PC-3 (cell line): Measurements from ENCODE around the gene HSD17B12. TPM values are rescaled to one million over a fixed set of nuclear protein-coding genes. Genes with fewer than 3 reads are reported as not detected.
A peak's percentile ranks its signal among the peaks of the same experiment; 100 is the strongest.

Experiments used
- ATAC-seq: fragments of 200-7000 bp; cut with Tn5 transposase; 2 replicates; pipeline ENCODE4 v1.9.1; 2020; ENCODE audit warnings: mild to moderate bottlenecking, moderate library complexity
- BruUV-seq: library from RNA; stranded (reverse); fragments of 400-500 nt; replicated peaks from 2 replicates; lab custom pipeline; 2021; lab: Mats Ljungman, UMichigan
- CTCF ChIA-PET: fragments of 300-600 bp; sonication (Branson Sonifier 250); formaldehyde crosslinking; loops from one replicate; lab custom pipeline; 2022; ENCODE audit warnings: antibody characterized with exemption; lab: Charles Lee
- POLR2A ChIA-PET: fragments of 300-600 bp; sonication (Branson Sonifier 250); formaldehyde crosslinking; loops from one replicate; lab custom pipeline; 2022; ENCODE audit warnings: antibody characterized with exemption; ENCODE audit not compliant: unreplicated experiment; lab: Charles Lee
- DNase-seq: peaks from one replicate; pipeline ENCODE4 v3.0.0-alpha.2; 2015
- H2AFZ ChIP-seq: fragments of 300-600 bp; sonication (generic); 2 replicates; pipeline ENCODE4 v1.6.0; 2016; ENCODE audit warnings: antibody characterized with exemption, low read length
- H3F3A ChIP-seq: fragments of 300-600 bp; sonication (generic); one replicate; pipeline ENCODE4 v1.6.0; 2017; ENCODE audit warnings: antibody characterized with exemption, low read length, control low read depth, mild to moderate bottlenecking; ENCODE audit not compliant: unreplicated experiment
- H3K27ac ChIP-seq: fragments of 300-600 bp; sonication (generic); 2 replicates; pipeline ENCODE4 v1.5.1; 2016; ENCODE audit warnings: mild to moderate bottlenecking, low read length
- H3K27me3 ChIP-seq: fragments of 300-600 bp; sonication (generic); 2 replicates; pipeline ENCODE4 v1.6.1; 2016; ENCODE audit warnings: low read length, mixed read lengths
- H3K36me3 ChIP-seq: fragments of 300-600 bp; sonication (generic); 2 replicates; pipeline ENCODE4 v1.6.1; 2016; ENCODE audit warnings: low read depth, mixed run types, low read length, mixed read lengths
- H3K4me1 ChIP-seq: fragments of 300-600 bp; sonication (generic); 2 replicates; pipeline ENCODE4 v1.5.1; 2016; ENCODE audit warnings: low read length; ENCODE audit not compliant: insufficient read depth
- H3K4me2 ChIP-seq: fragments of 300-600 bp; sonication (generic); 2 replicates; pipeline ENCODE4 v1.6.0; 2016; ENCODE audit warnings: low read length
- H3K4me3 ChIP-seq: fragments of 300-600 bp; sonication (generic); 2 replicates; pipeline ENCODE4 v1.5.1; 2016; ENCODE audit warnings: mild to moderate bottlenecking, low read length, mixed read lengths
- H3K79me2 ChIP-seq: fragments of 300-600 bp; sonication (generic); 2 replicates; pipeline ENCODE4 v1.6.1; 2017; ENCODE audit warnings: low read length, mixed read lengths
- H3K9ac ChIP-seq: fragments of 300-600 bp; sonication (generic); 2 replicates; pipeline ENCODE4 v1.6.0; 2016; ENCODE audit warnings: mild to moderate bottlenecking, low read length
- H3K9me2 ChIP-seq: fragments of 300-600 bp; sonication (generic); replicated peaks from 2 replicates; pipeline ENCODE4 v1.6.1; 2016; ENCODE audit warnings: mixed run types, low read length, mixed read lengths
- H3K9me3 ChIP-seq: fragments of 300-600 bp; sonication (generic); 2 replicates; pipeline ENCODE4 v1.6.1; 2016; ENCODE audit warnings: low read length, mixed read lengths
- H4K20me1 ChIP-seq: fragments of 300-600 bp; sonication (generic); 2 replicates; pipeline ENCODE4 v1.6.1; 2016; ENCODE audit warnings: low read length, mixed read lengths
- CTCF ChIP-seq: fragments of 300-600 bp; sonication (generic); conservative IDR thresholded peaks from 2 replicates; pipeline ENCODE4 v1.5.1; 2017; ENCODE audit warnings: antibody characterized with exemption, low read depth, mild to moderate bottlenecking, low read length
- EZH2 ChIP-seq: fragments of 300-600 bp; sonication (generic); IDR thresholded peaks from one replicate; pipeline ENCODE4 v1.6.1; 2017; ENCODE audit warnings: antibody characterized with exemption, mild to moderate bottlenecking, low read length; ENCODE audit not compliant: unreplicated experiment
- EZH2phosphoT487 ChIP-seq: fragments of 300-600 bp; sonication (generic); IDR thresholded peaks from 2 replicates; pipeline ENCODE4 v1.6.1; 2018; ENCODE audit warnings: mild to moderate bottlenecking, antibody characterized with exemption, low read length, borderline replicate concordance
- intact Hi-C: fragments of 100-400 bp; cut with micrococcal nuclease; formaldehyde crosslinking; loops from 2 replicates; pipeline ENCODE4 v1.9.0; 2023
- total RNA-seq: library from RNA; depleted of rRNA; stranded (reverse); fragments of >200 nt; gene quantifications from 2 replicates; pipeline ENCODE4 v1.2.3, GENCODE V29; 2014

HSD17B12 gene
- total RNA-seq, 1 experiment from 2014 or later, result 77.6 TPM

GRCh38 chr11:43737201-43737590, 56.7 kb downstream of the HSD17B12 start:
- Histone ChIP-seq H3K9ac (peak overlapping the region; percentile 79), H3K4me1 (peaks cover 47% of the 10 kb centered on the region), H3K27me3 (no peaks in the 10 kb centered on the region), H3K9me2 (no peaks in the 10 kb centered on the region), H4K20me1 (0 out of 2 replicates have a peak, but pooled peaks cover 3% of the 10 kb centered on the region), H3K27ac (peak overlapping the region; percentile 93), H3K4me3 (peak overlapping the region; percentile 3; the same call in 1 of the 2 replicates), H3K4me2 (peak overlapping the region; percentile 75), H3K9me3 (no peaks in the 10 kb centered on the region), H2AFZ (no peak overlapping the region), H3K79me2 (peaks cover 61% of the 10 kb centered on the region), H3F3A (no peaks in the 10 kb centered on the region), H3K36me3 (peaks cover 10% of the 10 kb centered on the region; the same call in 1 of the 2 replicates)
- ChIA-PET POLR2A (interaction anchor here (0.6 to 0.9 kb wide), 3 partner anchors 57 to 232 kb away, joined by 3 to 4 read pairs (median 3); partner anchors contain the start of gene HSD17B12), CTCF (interaction anchor here (0.6 to 0.7 kb wide), 2 partner anchors 19 to 57 kb away, joined by 3 read pairs; partner anchors contain the start of gene HSD17B12)
- DNase-seq, result no peak
- intact Hi-C loops, result loop anchor here (2.0 to 5.0 kb wide), 3 partner anchors 24 to 160 kb away; partner anchors contain the start of gene HSD17B12
- ATAC-seq, result no peak
- BruUV-seq, result no TSS peak
- no peak for TF ChIP-seq EZH2phosphoT487
- no peak for TF ChIP-seq EZH2
- TF ChIP-seq CTCF, result no peak

- BruUV-seq, result no TSS peak
- Histone ChIP-seq H4K20me1 (0 out of 2 replicates have a peak, but pooled peaks cover 3% of the 10 kb centered on the region), H3K27ac (peak overlapping the region; percentile 85), H3K4me3 (peak overlapping the region; percentile 54), H3K9me3 (no peaks in the 10 kb centered on the region), H3K9me2 (no peaks in the 10 kb centered on the region), H3F3A (no peaks in the 10 kb centered on the region), H2AFZ (no peak overlapping the region), H3K79me2 (peaks cover 49% of the 10 kb centered on the region), H3K4me2 (peak overlapping the region; percentile 86), H3K27me3 (no peaks in the 10 kb centered on the region), H3K9ac (peak overlapping the region; percentile 25; the same call in 1 of the 2 replicates), H3K4me1 (peaks cover 47% of the 10 kb centered on the region), H3K36me3 (peaks cover 21% of the 10 kb centered on the region; the same call in 1 of the 2 replicates)
- ATAC-seq (peak; percentile 59), DNase-seq (peak; percentile 85)
- ChIA-PET POLR2A (interaction anchor here (0.6 kb wide), 1 partner anchor 14 kb away, joined by 11 read pairs; no protein-coding TSS in a partner anchor), CTCF (no interaction called here)
- intact Hi-C loops, result loop anchor here (5.0 kb wide), 1 partner anchor 162 kb away; no protein-coding TSS in a partner anchor
- TF ChIP-seq EZH2phosphoT487 (no peak), EZH2 (no peak), CTCF (no peak)
Observed at GRCh38 chr11:43738600-43739409, 58.3 kb downstream of the HSD17B12 start.
